NCI-H1105 (cell line): ENCODE data around the gene TPP2.
A peak's percentile ranks its signal among the peaks of the same experiment; 100 is the strongest.

Experiments
- DNase-seq: peaks from one replicate; lab custom pipeline; 2025; lab: John Stamatoyannopoulos, UW

The TPP2 gene

DNA sequence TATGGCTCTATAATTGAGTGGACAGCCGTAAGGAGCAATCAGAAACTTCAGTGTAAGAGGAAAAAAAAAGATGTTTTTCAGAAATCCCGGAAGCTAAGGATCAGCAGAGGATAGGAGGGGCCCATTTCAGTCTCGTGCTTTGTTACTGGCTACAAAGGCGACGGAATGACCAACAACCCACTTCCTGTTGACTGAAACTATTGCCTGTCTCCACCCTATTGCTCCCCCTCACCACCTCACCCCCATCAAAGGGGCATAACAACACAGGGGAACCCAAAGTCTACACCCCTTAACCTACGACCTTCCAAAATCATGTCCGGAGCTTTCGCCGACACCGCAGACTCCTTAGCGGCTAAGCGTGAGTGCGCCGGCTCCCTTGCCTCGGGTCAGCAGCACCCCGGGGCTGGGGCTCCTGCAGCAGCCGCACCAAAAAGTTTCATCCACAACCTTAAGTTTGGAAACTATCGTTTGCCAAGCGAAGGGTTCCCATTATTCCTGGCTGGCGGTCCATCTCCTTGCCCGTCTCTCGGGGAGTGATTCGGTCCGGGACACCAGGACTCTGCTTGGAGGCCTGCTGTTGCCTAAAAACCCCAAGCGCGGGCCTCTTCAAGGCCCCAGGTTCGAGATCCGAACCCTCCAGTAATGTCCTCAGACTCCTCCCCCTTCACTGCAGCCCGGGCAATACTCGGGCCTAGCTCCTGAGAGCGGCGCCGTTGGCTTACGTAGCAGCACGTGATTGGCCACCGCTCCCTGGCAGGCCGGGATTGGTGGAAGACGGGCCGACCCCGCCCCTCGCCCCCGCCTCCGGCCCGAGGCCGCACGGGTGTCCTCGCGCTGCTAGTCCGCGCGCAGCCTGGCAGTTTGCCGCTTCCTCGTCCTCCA lies at the start of gene TPP2:
Gene TPP2, plus strand, starts transcription at position 840 of the 882 bp plus-strand sequence. CDS start 53 bp downstream, outside the sequence.
- peak; percentile 81 for DNase-seq

DNA sequence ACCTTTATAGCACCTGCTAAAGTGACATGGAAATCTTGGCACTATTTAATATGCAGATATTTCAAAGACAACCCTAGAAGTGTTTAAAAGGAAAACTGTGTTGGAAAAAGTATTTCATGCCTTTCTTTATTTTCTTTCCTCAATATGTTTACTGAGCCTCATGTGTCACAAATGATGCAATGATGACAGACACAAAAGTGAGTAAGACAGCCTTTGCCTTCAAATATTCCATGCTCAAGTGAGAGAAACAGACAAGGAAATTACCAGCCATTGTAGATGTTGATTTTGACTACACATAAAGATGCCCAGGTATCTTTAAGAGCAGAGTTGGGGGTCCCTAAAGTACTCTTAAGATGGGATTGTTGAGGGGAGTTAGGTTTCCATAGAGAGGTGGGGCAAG lies 48.0 kb upstream of the TPP2 start:
- DNase-seq, result no peak

DNA sequence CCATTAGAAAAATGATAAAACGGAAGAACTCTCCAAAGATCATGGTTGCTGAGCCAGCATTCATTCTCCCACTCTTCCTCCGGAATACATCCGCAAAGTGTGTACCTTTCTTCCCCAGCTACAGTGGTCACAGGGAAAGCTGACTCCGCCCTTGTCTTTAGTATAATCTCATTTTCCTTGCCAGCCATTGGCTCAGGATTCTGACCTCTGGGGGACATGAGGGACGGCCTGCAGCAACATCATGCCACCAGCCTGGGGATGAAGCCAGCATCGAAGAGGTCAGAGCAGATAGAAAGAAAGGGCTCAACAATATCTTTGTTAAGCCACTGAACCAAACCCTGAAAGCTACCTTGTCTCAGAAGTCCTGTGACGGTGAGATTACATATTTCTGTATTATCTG lies 46.3 kb upstream of the TPP2 start:
- no peak for DNase-seq

DNA sequence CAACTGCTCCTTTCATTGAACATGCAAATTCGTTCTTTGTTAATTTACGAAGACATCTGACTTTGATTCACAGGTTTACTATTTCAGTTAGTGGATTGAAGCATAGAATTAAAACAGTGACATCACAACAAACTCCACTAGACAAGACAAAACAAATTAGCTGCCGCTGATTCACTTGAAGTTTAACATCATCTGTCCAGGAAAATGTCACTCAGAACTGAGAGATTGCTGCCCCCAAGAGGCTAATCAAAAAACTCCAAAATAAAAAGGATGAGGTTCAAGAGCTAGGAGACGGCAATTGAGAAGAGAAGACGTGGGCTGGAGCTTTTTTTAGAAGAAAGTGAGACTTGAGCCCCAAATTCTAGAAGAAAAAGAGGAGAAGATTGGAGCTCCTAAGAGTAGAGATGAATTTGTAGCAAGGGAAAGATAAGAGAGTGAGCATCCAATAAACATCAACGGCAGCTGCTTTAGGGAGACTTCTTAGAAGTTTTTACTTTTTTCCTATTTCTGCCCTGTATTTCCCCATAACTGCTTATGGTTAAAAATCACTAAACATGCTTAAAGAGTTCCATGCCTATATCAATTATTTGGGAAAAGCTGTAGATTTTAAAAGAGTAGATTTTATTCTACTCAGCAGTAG lies 40.8 kb upstream of the TPP2 start:
- DNase-seq, result no peak

DNA sequence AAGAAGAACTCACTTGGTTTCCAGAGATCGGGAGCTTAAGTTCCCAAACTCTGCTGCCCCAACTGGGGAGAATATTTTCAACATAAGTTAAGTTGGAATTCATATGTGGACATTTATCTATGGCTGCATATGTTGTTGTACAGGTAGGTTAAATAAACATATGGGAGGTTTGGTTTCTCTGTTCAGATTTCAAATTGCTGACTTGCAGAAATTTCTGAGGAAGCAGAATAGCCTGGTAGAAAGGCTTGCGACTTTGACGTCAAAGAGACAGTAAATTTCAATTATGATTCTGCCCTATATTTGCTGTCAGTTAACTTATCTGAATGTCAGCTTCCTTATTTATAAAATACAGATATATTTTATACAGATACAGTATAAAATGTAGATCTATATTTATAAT lies 40.0 kb upstream of the TPP2 start:
- no peak for DNase-seq

DNA sequence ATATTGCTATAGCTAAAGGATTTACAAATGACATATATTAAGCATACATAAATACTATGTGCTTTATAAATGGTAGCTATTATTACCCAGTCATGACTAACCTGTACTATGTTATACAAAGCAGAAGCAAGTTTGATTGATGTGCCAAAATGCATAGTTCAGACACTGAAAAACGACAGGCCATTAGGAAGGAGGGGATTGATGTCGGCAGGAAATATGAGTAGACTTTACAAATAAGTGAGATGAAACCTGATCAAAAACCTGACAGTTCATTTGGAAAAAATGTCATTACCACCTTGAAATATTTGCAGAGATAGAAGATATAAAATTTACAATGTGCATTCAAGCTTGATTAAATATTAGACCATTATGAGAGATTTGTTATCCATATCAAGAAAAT lies 38.8 kb upstream of the TPP2 start:
- no peak for DNase-seq

DNA sequence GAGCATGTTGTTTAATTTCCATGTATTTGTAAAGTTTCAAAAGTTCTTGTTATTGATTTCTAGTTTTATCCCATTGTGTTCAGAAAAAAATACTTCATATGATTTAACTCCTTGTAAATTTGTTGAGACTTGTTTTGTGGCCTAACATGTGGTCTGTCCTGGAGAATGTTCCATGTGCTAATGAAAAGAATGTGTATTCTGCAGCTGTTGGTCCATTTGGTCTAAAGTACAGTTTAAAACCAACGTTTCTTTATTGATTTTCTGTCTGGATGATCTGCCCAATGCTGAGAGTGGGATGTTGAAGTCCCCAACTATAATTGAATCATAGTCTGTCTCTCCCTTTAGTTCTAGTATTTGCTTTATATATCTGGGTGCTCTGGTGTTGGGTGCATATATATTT lies 34.9 kb upstream of the TPP2 start:
- no peak for DNase-seq

- no peak for DNase-seq
Observed at GRCh38 chr13:102563267-102563666, 33.5 kb upstream of the TPP2 start.

- DNase-seq, result no peak
Observed at GRCh38 chr13:102564564-102564963, 32.2 kb upstream of the TPP2 start.

DNA sequence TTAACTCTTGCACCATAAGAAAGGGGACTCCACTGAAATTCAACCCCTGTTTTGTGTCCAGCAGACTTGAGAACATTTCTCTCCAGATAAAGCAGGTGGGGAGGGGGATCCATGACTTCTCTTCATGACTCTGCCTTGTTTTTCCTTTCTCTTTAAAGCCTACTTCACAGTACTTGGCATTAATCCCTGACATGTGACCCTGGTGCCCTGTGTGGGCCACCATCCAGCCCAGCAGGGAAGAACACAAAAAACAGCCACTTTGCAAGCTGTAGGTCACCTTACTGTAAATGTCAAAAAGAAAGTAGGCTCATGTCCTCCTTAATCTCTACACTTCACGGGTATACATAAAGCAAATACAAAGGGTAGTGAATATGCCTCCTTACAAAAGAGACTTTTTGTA lies 30.3 kb upstream of the TPP2 start:
- no peak for DNase-seq

- no peak for DNase-seq
Observed at GRCh38 chr13:102567857-102568256, 28.9 kb upstream of the TPP2 start.

- DNase-seq, result no peak
Observed at GRCh38 chr13:102569488-102569887, 27.3 kb upstream of the TPP2 start.

DNA sequence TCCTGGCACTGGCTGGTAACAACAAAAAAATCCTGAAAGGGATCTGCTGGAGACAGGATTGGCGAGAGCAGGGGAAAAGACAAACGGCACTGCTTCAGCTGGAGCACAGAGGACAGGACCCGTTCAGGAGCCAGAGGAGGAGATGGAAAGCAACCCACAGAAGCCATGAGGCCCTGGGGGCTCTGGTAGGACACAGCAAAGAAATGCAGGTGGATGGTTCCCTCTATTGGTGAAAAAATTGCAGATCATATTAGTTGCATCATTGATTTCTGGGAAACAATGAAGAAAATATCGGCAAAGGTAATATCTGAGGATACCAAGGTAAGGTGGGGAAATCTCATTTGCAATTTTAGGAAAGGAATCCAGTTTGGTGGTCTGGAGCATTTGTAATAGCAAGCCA lies 25.7 kb upstream of the TPP2 start:
- DNase-seq, result no peak

GRCh38 chr13:102572323-102572722 lies 24.5 kb upstream of the TPP2 start:
- DNase-seq, result no peak

DNA sequence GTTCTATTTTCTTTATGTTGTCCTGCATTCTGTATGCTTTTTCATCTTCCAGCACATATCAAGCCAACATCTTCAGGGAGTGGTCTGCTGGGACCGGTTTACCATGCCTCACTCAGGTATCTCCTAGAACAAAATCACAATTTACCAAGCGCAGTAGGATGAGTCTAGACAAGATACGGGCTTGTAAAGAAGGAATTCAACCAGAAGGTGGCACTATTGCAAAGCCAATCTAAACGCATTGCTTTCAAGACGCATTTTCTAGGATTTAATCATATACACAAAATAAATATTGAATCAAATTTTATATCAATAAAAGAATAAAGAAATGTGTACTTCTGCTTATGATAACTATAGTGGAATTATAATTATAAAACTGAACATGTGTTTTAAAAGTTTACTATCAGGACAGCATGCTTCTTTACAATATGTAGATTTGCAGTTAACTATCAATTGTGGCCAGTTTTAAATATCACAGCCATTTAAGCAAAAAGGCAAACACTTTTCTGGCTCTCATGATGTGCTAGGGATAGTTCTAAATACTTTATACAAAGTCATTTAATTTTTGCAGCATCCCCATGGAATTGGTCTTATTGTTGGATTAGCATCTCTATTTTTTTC lies 16.1 kb upstream of the TPP2 start:
- DNase-seq, result peak; percentile 50

DNA sequence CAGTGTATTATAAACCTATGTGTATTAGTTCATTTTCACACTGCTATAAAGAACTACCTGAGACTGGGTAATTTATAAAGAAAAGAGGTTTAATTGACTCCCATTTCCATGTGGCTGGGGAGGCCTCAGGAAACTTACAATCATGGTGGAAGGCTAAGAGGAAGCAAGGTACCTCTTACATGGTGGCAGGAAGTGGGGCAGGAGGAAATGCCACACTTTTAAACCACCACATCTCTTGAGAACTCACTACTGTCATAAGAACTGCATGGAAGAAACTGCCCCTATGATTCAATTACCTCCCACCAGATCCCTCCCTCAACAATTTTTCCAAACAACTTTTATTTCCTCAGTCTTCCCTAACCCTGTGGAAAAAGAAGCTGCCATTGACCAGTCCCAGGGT lies 14.5 kb upstream of the TPP2 start:
- DNase-seq, result no peak

- DNase-seq, result no peak
Observed at GRCh38 chr13:102584434-102584833, 12.4 kb upstream of the TPP2 start.

DNA sequence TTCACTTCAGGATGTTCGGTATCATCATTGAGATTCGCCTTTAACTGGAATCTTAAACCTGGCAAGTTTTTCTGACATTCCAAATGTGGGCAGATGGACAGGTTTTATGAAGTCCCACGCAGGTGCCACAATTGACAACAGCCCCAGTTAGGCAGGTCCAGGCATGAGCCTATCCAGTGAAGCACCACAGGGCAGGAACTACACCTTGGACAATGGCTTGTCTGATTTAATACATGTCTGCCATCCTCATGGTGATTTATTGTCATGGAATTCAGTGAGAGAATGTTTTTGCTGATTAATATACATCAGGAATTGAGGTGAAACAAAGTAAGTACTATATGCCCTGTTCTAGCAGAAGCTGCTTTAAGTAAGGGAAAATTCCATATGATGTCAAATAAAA lies 10.2 kb upstream of the TPP2 start:
- no peak for DNase-seq

DNA sequence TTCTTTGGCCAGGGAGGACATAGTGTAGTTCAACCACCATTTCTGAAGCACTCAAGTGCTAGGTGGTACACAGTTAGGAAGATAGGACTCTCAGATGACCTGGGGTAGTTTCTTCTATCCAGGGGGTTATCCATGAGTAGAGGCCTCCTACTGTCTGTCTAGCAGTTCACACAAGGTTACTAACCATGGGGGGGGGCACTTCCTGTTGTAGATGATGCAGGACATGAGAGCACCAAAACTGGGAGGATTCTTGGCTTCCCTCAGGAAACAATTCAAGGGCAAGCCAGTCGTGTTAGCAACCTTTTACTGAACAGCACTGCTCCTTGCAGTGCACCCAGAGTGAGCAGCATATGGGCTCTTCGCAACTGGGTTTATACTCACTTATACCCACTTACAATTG lies 8.9 kb upstream of the TPP2 start:
- DNase-seq, result no peak

- DNase-seq, result no peak
Observed at GRCh38 chr13:102589301-102589822, 7.4 kb upstream of the TPP2 start.

DNA sequence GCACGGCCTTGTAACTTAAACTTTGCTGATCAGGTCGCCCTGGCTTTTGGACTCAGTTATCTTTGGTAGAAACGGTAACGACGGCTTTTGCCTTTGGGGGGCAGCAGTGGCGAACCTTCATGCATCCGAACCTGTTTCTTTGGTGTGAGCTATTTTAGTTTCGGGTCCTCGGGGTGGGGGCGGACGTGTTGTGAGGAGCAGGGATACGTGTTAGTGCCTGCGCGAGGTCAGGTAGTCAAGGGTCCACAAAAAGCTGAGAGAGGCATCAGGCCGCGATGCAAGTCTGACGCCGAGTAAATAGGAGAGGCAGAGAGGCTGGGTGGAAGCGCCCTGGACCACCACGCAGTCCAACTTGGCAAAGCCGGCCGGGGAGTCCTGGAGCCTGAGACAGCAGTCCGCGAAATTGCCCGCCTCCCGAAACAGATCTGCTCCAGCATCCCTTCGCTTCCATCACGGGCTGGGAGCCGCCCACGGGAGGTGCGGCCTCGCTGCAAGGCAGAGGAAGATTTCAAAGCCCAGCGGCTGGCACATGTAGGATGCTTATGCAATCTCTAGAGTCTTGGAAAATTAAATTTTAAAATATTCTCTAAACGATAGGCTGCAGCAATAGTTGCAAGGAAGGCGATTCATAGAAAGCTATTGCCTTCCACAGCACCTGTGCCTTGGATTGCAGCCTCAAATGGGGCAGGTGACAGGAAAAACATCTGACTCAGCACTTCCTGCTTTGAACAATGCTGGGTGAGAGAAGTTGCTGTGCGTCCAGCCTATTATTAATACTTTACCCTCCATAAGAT lies 4.6 kb upstream of the TPP2 start:
- DNase-seq, result peak; percentile 60

GRCh38 chr13:102593466-102593865 lies 3.3 kb upstream of the TPP2 start:
- no peak for DNase-seq
